Epidermal melanocyte (primary cell): ENCODE data around the gene MYPN.
"Not testable (repeated sequence)": the region's sequence is repeated elsewhere in the genome, so short reads cannot be mapped to it uniquely, and the experiment has no call there.

Source experiments
- DNase-seq: peaks from one replicate; pipeline ENCODE4 v3.0.0; 2011; ENCODE audit warnings: low spot score; ENCODE audit not compliant: insufficient read length

MYPN gene, protein sequence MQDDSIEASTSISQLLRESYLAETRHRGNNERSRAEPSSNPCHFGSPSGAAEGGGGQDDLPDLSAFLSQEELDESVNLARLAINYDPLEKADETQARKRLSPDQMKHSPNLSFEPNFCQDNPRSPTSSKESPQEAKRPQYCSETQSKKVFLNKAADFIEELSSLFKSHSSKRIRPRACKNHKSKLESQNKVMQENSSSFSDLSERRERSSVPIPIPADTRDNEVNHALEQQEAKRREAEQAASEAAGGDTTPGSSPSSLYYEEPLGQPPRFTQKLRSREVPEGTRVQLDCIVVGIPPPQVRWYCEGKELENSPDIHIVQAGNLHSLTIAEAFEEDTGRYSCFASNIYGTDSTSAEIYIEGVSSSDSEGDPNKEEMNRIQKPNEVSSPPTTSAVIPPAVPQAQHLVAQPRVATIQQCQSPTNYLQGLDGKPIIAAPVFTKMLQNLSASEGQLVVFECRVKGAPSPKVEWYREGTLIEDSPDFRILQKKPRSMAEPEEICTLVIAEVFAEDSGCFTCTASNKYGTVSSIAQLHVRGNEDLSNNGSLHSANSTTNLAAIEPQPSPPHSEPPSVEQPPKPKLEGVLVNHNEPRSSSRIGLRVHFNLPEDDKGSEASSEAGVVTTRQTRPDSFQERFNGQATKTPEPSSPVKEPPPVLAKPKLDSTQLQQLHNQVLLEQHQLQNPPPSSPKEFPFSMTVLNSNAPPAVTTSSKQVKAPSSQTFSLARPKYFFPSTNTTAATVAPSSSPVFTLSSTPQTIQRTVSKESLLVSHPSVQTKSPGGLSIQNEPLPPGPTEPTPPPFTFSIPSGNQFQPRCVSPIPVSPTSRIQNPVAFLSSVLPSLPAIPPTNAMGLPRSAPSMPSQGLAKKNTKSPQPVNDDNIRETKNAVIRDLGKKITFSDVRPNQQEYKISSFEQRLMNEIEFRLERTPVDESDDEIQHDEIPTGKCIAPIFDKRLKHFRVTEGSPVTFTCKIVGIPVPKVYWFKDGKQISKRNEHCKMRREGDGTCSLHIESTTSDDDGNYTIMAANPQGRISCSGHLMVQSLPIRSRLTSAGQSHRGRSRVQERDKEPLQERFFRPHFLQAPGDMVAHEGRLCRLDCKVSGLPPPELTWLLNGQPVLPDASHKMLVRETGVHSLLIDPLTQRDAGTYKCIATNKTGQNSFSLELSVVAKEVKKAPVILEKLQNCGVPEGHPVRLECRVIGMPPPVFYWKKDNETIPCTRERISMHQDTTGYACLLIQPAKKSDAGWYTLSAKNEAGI (N-terminal part only)

DNA sequence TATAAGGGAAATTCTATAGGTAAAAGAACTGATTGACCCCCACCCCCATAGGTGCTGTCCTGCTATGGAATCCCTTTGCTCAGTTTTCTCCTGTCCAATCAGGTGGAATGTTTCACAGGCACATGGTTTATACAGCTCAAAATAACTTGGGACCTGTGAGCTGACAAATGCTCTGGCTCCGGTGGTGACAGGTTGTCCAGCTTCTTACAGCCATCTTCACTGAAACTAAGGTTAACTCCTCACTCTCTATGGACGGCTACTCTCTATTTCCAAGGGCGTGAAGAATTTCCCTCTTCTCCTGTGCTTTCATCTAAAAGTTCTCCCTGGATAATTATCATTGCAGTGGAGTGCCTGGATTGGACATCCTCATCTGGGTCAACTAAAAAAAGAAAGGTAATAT, at the start of gene MYPN:
TSS of gene MYPN (plus strand) at position 158 of the 400 bp plus-strand sequence. CDS start 11,951 bp downstream, outside the sequence.
- DNase-seq = no peak

DNA sequence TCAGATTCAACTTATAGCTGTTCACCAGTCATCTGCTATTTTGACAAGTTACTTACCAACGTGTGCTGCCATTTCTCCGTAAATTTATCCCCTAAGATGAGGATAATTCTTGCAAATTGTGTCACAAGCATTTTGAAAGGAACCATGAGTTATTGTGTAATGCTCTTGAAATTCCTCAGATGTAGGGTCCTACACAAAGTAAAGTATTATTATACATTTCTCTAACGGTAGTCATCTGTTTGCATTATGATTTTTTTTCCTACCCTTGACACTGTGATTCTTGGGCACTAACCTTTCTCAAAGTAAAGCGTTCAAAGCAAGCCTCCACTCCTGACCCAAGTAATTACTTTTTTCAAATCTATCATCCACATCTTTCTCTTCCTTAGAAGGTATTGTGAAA, 42.3 kb upstream of the MYPN start:
- no peak for DNase-seq

DNA sequence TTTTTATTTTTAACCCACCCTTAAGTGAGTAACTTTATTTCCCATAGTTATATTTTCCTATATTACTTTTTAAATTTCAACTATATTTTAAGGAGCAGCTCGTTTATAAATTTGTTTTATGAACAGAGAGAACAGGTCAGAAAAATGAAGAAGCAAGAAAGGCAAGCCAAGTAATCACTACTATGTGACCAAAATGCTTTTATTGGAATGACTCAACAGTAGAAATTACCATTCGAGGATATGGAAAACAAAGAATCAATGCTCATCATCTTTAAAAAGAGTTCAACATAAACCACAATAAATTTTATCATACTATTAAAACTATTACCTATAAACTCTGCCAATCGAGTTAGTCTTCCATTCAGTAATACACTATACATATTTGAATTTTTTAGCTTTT, 41.8 kb upstream of the MYPN start:
- no peak for DNase-seq

DNA sequence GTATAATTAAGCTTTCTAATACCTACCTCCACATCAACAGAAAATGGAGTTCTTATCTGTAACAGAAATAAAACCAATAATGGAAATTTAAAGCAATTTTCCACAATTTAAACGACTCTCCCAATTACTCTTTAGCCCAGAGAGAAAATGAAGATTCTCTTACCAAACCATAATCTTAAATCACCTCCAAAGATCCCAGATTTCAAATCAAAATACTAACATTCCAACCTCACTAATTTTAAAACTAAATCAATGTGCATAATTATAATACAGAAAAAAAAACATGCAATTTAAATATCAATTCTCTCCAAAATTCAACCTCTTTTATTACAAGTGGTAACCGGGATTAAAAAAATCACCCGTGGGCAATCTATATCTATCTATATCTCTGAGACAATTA, 35.7 kb upstream of the MYPN start:
- no peak for DNase-seq

DNA sequence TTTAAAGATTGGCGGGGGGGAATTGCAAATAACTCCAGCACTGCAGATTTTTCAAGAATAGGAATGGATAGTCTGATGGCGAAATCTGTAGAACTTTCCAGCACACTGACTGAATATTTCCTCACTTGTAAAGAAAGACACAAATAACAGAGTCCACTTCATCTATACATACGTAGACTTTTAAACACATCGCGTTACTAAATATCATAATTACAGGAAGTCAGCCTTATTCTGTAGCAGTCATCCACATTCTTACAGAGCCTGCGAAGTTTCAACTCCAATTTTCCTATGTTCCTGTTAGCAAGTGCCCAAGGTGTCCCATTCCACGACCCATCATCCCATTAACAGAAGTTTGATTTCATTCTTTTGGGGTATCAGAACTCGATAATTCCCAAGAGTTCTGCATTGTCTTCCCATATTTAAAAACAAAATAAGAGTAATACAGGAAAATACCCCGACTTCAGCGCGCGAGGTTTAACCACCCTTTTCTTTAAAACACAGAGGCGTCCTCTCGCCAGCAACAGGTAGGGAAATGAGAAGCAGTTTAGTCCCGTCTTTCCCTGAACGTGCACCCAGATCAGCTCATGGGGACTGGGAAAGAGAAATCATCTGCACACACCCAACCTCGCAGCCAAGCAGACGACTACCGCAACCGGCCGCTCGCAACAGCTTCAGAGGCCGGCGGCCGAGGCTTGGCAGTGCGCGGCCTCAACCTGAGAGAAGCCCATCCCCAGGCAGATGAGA, 35.1 kb upstream of the MYPN start:
- no peak for DNase-seq

DNA sequence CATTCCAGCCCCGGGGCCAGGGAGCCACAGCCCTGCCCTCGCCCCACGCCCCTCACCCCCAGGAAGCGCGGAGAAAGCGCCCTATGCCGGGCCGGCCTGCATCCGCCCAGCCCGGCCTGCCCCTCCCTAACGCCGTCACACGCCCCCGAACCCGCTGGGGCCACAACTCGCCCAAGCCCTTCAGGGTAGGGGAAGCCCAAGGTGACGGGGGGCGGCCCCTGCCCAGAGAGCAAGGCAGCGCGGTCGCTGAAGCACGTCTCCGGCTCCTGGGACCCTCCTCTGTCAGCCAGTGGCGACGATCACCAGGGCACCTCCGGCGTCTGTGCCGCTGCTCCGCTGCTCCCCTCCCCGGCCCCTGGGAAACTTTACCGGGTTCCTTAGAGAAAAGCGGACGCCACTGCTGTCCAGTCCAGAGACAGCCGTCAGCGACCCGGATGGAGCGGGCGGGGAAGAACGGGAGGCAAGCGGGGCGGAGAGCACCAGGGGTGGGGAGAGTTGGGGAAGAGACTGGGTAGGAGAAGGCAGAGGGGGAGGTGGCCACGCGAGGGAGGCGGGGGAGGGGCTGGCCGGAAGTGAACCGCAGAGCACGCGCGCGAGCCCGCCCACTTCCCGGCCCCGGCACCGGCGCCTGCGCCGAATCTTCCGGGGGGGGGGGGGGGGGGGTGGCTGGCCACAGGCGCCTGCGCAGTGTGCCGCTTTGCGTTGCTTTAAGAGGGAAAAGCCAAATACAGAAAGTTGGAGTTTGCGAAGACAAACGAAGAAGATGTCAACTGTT, 34.3 kb upstream of the MYPN start, which contains the start of gene HERC4:
TSS of gene HERC4 (minus strand) at position 509 of the 775 bp plus-strand sequence. CDS start 2,175 bp downstream, outside the sequence.
- DNase-seq = peak; percentile 88

DNA sequence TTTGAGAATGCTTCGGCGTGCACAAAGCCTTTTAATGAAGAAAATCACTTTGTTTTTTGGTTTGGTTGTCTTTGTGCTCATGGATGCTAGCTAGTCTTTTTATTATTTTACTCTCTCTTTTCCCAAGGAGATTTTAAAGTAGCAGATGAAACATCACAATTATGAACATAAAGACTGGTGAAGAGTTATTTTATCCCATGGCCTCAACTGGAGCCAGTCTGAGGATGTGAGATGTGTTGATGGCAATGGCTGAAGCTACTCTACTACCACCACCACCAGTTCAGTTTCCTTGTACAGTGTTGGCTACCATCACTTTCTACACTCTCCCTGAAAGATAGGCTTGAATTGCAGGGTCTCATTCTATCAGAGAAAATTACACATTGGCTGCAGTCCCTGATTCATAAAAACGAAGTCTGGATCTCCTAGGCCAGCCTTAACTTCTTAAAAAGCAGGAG, 33.7 kb upstream of the MYPN start:
- no peak for DNase-seq

DNA sequence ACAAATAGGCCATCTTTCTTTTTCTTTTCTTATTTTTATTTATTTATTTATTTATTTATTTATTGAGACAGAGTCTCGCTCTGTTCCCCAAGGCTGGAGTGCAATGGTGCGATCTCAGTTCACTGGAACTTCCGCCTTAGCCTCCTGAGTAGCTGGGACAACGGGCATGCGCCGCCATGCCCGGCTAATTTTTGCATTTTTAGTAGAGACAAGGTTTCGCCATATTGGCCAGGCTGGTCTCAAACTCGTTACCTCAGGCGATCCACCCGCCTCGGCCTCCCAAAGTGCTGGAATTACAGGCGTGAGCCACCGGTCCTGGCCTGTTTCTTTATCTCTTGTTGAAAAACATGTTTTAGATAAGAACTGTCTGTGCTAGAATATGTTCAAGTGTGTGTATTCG, 33.2 kb upstream of the MYPN start:
- DNase-seq = not testable (repeated sequence)

DNA sequence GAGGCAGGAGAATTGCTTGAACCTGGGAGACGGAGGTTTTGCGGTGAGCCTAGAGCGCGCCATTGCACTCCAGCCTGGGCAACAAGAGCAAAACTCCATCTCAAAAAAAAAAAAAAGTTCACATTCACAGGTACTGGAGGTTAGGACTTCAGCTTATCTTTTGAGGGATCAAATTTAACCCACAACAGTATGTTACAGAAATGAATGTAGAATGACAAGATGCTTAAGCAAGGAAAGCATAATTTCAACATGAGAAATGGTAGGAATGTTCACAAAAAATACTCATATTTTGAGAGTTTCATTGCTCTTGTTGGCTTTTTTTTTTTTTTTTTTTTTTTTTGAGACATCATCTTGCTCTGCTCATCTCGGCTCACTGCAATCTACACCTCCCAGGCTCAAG, 32.3 kb upstream of the MYPN start:
- DNase-seq = no peak

DNA sequence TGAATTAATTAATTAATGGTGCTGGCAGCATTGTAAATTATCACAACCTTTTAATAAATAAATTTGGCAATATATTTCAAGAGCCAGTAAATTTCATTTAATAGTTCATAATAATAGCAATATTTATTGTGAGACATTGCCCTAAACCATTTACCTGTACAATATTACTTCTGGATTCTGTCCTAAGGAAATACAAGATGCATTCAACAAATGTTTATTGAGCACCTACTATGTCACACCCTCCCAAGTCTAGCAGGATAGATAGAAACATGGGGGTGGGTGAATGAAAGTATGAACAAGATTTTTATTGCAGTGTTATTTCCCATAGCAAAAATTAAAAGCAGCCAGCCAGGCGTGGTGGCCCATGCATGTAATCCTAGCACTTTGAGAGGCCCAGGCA, 29.9 kb upstream of the MYPN start:
- DNase-seq = no peak

DNA sequence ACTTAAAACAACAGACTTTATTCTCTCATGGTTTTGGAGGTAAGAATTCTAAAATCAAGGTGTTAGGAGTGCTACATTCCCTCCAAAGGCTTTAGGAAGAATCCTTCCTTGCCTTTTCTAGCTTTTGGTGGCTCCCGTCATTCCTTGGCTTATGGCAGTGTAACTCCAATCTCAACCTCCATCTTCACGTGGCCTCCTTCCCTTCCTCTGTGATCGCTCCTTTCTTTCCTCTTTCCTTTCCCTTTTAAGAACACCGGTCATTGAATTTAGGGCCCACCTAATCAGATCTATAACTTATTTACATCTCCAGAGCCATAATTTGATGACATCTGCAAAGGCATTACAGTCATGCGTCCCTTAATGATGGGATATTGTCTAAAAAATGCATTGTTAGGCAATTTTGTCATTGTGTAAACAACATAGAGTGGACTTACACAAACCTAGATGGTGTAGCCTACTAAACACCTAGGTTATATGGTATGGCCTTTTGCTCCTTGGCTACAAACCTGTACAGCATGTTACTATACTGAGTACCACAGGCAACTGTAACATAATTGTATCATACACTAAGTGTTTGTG, 28.3 kb upstream of the MYPN start:
- DNase-seq = no peak

DNA sequence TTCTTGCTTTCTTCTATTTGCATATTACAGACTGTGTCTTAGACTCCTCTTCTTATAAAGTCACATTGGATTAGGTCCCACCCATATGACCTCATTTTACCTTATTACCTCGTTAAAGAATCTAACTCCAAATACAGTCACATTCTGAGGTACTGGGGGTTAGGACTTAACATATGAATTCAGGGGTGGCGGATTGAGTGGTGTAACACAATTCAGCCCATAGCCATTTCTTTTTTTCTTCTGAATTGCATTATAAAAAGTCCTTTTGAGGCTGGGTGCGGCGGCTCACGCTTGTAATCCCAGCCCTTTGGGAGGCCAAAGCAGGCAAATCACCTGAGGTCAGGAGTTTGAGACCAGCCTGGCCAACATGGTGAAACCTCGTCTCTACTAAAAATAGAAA, 27.4 kb upstream of the MYPN start:
- no peak for DNase-seq

DNA sequence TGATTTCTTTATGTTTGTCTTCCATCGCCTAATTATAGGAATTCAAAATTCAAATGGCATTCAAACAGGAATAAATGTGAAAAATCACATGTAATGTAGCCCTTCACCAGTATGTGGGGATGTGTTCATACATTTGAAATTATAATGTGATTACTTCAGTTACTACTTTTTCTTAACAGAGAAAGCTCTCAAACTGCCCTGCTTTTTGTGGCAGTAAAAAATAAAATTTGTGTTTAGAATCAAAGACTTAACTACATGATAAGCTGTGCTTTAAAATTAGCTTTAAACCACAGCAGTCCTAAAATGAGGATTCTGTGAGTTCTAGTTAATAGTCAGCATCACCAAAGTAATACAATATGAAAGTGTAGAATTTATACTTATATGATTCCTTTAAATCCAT, 26.4 kb upstream of the MYPN start:
- no peak for DNase-seq

DNA sequence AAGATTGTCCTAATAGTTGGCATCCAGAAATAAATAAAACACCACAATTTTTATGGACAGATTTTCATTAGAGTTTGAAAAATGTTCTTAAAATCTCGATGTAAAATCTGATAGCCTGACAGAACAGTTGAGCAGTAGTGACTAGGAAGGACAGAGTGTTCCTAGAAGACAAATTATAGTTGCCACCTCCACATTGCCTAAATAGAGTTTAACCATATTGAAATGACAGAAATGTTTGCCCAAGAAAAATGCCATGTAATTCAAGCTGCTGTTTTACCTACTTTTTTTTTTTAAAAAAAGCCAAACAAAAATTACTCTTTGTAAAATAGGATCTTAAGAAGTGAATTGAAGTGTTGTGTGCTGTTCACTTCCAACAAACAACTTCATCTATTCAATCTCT, 25.3 kb upstream of the MYPN start:
- DNase-seq = no peak

DNA sequence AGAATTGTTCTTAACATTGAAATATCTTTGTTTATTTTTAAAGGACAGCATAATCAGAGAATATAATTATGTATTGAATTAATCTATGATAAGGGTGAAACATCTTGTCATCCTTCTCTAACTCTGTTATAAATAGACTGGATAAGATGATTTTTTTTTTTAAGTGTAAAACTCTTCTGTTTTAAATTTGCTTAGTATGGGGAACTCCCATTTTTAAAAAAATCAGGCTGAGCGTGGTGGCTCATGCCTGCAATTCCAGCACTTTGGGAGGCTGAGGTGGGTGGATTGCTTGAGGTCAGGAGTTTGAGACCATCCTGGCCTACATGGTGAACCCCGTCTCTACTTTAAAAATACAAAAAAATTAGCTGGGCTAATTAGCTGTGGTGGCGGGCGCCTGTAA, 24.8 kb upstream of the MYPN start:
- no peak for DNase-seq

DNA sequence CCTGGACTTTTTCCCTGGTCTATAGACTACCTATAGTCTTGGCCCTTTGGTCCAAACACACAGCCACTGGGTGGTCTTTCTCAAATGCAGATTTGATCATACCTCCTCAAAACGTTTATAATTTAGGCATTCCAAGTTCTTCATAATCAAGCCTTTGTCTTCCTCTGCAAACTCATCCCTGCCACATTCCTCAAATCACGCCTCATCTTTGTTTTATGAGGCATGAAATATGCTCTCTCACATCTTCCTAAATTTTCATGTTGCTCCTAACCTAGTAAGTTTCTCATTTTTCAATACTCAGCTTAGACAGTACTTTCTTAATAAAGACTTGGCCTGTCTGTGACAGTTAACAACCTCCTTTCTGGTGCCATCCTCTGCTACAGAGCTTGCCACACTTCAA, 23.3 kb upstream of the MYPN start:
- no peak for DNase-seq

DNA sequence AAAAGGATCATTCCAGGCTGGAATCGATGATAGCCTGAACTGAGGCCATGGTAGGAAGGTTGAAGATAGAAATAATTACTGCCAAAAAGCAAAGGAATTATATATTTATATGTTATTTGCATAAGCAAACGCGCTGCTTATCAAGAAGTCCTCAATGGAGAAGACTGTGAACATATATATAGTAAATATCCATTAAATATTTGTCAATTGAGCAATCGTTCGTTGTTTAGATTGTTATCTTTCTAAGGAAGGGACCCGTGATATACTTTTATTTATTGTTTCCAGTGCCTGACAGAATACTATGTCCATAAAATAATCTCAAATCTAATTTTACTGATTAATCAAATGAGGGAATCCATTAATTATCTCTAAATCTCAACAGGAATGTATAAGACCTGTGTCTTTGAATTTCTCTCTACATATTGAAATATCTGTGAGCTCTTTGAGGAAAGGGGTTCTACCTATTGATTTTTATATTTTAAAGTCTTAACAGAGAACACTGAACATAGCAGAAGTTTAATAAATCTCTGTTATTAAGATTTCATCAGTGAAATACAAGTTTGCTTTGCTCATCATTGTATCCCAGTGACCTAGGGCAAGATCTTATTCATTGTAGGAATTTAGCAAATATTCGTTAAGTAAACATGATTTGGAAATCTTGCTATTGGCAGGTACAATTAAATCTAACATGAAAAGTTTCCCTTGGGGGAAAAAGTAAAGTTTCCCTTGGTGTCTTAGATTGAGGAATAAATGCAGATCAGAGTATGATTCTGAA, 22.2 kb upstream of the MYPN start:
- no peak for DNase-seq

DNA sequence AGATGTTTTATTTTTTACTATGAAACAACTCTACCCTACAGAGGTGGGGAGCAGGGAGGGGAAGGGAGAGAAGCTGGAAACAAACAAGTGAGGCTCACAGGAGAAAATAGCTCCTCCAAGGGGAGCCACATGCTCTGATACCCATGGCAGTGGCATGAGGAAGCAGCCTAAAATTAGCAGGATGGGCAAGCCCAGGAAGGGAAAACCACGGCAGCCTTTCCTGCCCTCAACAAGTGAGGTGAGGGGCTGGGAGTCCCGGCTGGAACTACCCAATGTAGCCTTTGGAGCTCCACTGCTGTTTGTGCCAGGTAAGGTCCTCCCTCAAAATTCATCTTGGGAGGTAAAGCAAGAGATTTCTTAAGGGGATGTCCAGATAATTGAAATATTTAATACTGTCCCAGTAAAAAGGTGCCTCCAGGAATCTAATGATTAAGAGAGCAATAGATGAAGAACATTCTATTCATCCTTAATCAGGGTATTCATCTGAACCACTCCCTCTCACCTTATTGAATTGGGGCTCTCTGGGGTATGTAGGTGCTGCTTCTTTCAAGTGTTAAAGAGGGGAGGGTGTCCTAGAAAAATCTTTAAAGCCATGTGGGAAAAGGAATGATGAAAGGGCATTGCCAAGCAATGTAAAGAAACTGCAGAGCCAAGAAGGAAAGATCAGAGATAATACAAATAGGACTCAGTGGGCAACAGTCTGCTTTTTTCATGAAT, 21.4 kb upstream of the MYPN start:
- no peak for DNase-seq
